Measurements from ENCODE around the gene MTCL3.

MTCL3 gene

GRCh38 chr6:127550403-127550802, 31.3 kb upstream of the MTCL3 start:
- Histone ChIP-seq H3K27ac (no peak overlapping the region), H4K20me1 (ENCODE audit: insufficient read depth, poor library complexity, severe bottlenecking) (no peaks in the 10 kb centered on the region), H3K4me1 (ENCODE audit: insufficient read depth) (no peaks in the 10 kb centered on the region), H3K36me3 (replicated peaks; ENCODE audit: insufficient read depth, low read depth) (no peaks in the 10 kb centered on the region), H3K27me3 (no peaks in the 10 kb centered on the region), H2AFZ (no peak overlapping the region), H3K79me2 (no peaks in the 10 kb centered on the region), H3K4me2 (no peak overlapping the region), H3K9me2 (replicated peaks; ENCODE audit: insufficient read depth) (no peaks in the 10 kb centered on the region), H3K4me3 (no peak overlapping the region), H3K9me3 (ENCODE audit: low read depth) (no peaks in the 10 kb centered on the region)
- DNase-seq (ENCODE audit: low spot score), result no peak
- TF ChIP-seq EZH2phosphoT487 (IDR thresholded peaks at IDR 0.05; ENCODE audit: low read depth, severe bottlenecking, unreplicated experiment), result no peak
- TF ChIP-seq EZH2 (IDR thresholded peaks at IDR 0.05; ENCODE audit: borderline replicate concordance), result no peak
- TF ChIP-seq CTCF (IDR thresholded peaks at IDR 0.05; ENCODE audit: poor library complexity), result no peak

GRCh38 chr6:127547904-127548649, 28.9 kb upstream of the MTCL3 start:
- H4K20me1 ChIP-seq (ENCODE audit: insufficient read depth, poor library complexity, severe bottlenecking), result no peaks in the 10 kb centered on the region
- H3K36me3 ChIP-seq (replicated peaks; ENCODE audit: insufficient read depth, low read depth), result no peaks in the 10 kb centered on the region
- DNase-seq (ENCODE audit: low spot score), result no peak
- no peak overlapping the region for H3K4me3 ChIP-seq
- WGBS (ENCODE audit: low lambda C conversion rate, missing lambda C conversion rate), result 64% methylated on average over 2 of the region's 2 CpGs
- no peak overlapping the region for H3K27ac ChIP-seq
- TF ChIP-seq EZH2 (IDR thresholded peaks at IDR 0.05; ENCODE audit: borderline replicate concordance) (no peak), CTCF (IDR thresholded peaks at IDR 0.05; ENCODE audit: poor library complexity) (peak; percentile 32), EZH2phosphoT487 (IDR thresholded peaks at IDR 0.05; ENCODE audit: low read depth, severe bottlenecking, unreplicated experiment) (no peak)
- H3K4me2 ChIP-seq, result no peak overlapping the region
- H3K9me3 ChIP-seq (ENCODE audit: low read depth), result no peaks in the 10 kb centered on the region
- H3K27me3 ChIP-seq, result no peaks in the 10 kb centered on the region
- no peaks in the 10 kb centered on the region for H3K4me1 ChIP-seq (ENCODE audit: insufficient read depth)
- no peaks in the 10 kb centered on the region for H3K79me2 ChIP-seq
- H2AFZ ChIP-seq, result no peak overlapping the region
- no peaks in the 10 kb centered on the region for H3K9me2 ChIP-seq (replicated peaks; ENCODE audit: insufficient read depth)

- WGBS (ENCODE audit: low lambda C conversion rate, missing lambda C conversion rate), result 22% methylated on average over 1 of the region's 1 CpG
- Histone ChIP-seq H2AFZ (no peak overlapping the region), H3K9me3 (ENCODE audit: low read depth) (no peaks in the 10 kb centered on the region), H3K27me3 (no peaks in the 10 kb centered on the region), H3K79me2 (no peaks in the 10 kb centered on the region), H3K4me1 (ENCODE audit: insufficient read depth) (no peaks in the 10 kb centered on the region), H4K20me1 (ENCODE audit: insufficient read depth, poor library complexity, severe bottlenecking) (no peaks in the 10 kb centered on the region), H3K36me3 (replicated peaks; ENCODE audit: insufficient read depth, low read depth) (no peaks in the 10 kb centered on the region), H3K4me3 (no peak overlapping the region), H3K9me2 (replicated peaks; ENCODE audit: insufficient read depth) (no peaks in the 10 kb centered on the region), H3K27ac (no peak overlapping the region), H3K4me2 (no peak overlapping the region)
- TF ChIP-seq EZH2phosphoT487 (IDR thresholded peaks at IDR 0.05; ENCODE audit: low read depth, severe bottlenecking, unreplicated experiment) (no peak), CTCF (IDR thresholded peaks at IDR 0.05; ENCODE audit: poor library complexity) (no peak), EZH2 (IDR thresholded peaks at IDR 0.05; ENCODE audit: borderline replicate concordance) (no peak)
- peak; percentile 14 for DNase-seq (ENCODE audit: low spot score)
Measured at GRCh38 chr6:127547215-127547614, 28.1 kb upstream of the MTCL3 start.

Measured in hepatocyte (in vitro differentiated cells).